ENCODE results near the gene HIGD1A. TPM values are rescaled to one million over a fixed set of nuclear protein-coding genes. Genes with fewer than 3 reads are reported as not detected.

Gene HIGD1A
- total RNA-seq, 1 experiment from 2014 or later = 77.6 TPM

- H3K27me3 Mint-ChIP-seq (ENCODE audit: low read depth) = peaks cover 23% of the 10 kb centered on the region
- H3K27ac ChIP-seq (ENCODE audit: insufficient read length, low read depth, low read length) = no peak overlapping the region
- peak overlapping the region; percentile 87 for H2AFZ ChIP-seq (ENCODE audit: low read length)
- H3K27me3 ChIP-seq (ENCODE audit: insufficient read depth, low read length) = no peaks in the 10 kb centered on the region
- no peak overlapping the region for H2BK20ac ChIP-seq (ENCODE audit: low read depth, low read length, poor library complexity, severe bottlenecking)
- no peak overlapping the region for H2BK120ac ChIP-seq (ENCODE audit: low read depth, low read length, poor library complexity, severe bottlenecking)
- peak overlapping the region; percentile 28 for H3K9ac ChIP-seq (ENCODE audit: extremely low read depth, insufficient read length, low read length)
- peak overlapping the region; percentile 80 for H3K4me2 ChIP-seq (ENCODE audit: insufficient read depth, insufficient read length, low read length)
- TF ChIP-seq CTCF (conservative IDR thresholded peaks at IDR 0.05) = no peak
- H3K14ac ChIP-seq (ENCODE audit: insufficient read depth, low read length) = no peak overlapping the region
- H3K9me3 Mint-ChIP-seq = peaks cover 5 to 13% of the 10 kb centered on the region in 2 experiments; a peak in 3 of 5 replicates
- no peaks in the 10 kb centered on the region for H3K79me1 ChIP-seq (ENCODE audit: insufficient read depth, low read depth, low read length, poor library complexity, severe bottlenecking)
- no peaks in the 10 kb centered on the region for H4K20me1 ChIP-seq (ENCODE audit: control insufficient read depth, insufficient read depth, insufficient read length)
- H3K4me1 ChIP-seq (ENCODE audit: insufficient read depth, low read length) = 0 out of 2 replicates have a peak, but pooled peaks cover 2% of the 10 kb centered on the region
- no peak overlapping the region for H2BK15ac ChIP-seq (ENCODE audit: low read depth, low read length)
- no peak overlapping the region for H3K18ac ChIP-seq (ENCODE audit: insufficient read length, low read depth, low read length)
- H3K9me3 ChIP-seq (ENCODE audit: control insufficient read depth, low read depth, low read length) = no peaks in the 10 kb centered on the region
- no peak overlapping the region for H3T11ph ChIP-seq (ENCODE audit: low read length)
- no peaks in the 10 kb centered on the region; a peak in 2 of 7 replicates for H3K36me3 Mint-ChIP-seq (ENCODE audit: insufficient read depth in 1 of 3, low read depth in 3 of 3)
- H3K23me2 ChIP-seq (ENCODE audit: insufficient read length, low read depth, low read length, poor library complexity, severe bottlenecking) = peaks cover 10% of the 10 kb centered on the region
- peaks cover 7 to 10% of the 10 kb centered on the region in 2 experiments for H3K4me1 Mint-ChIP-seq
- no peak overlapping the region for H3K23ac ChIP-seq (ENCODE audit: insufficient read length, low read depth, low read length)
- H3K27ac Mint-ChIP-seq = peak overlapping the region in 2 of 3 experiments; percentile 23 to 62; a peak in 3 of 7 replicates
- H3K56ac ChIP-seq (ENCODE audit: insufficient read length, low read depth, low read length) = no peak overlapping the region
- H2AK5ac ChIP-seq (ENCODE audit: insufficient read length, low read length) = no peak overlapping the region
- no peak for DNase-seq
- H2BK12ac ChIP-seq (ENCODE audit: insufficient read length, low read depth, low read length) = no peak overlapping the region
- H4K91ac ChIP-seq (ENCODE audit: insufficient read length, low read depth, low read length) = no peak overlapping the region
- H2BK5ac ChIP-seq (ENCODE audit: insufficient read length, low read length) = no peak overlapping the region
- no peak overlapping the region for H4K5ac ChIP-seq (ENCODE audit: insufficient read length, low read depth, low read length)
- H3K79me2 ChIP-seq (ENCODE audit: insufficient read depth, low read length) = no peaks in the 10 kb centered on the region
- 100% methylated on average over 1 of the region's 6 CpGs for WGBS (ENCODE audit: extremely low coverage, insufficient read length, low lambda C conversion rate)
- peak overlapping the region; percentile 74 to 86 for H3K4me3 Mint-ChIP-seq
- no peak overlapping the region for H4K8ac ChIP-seq (replicated peaks; ENCODE audit: insufficient read length, low read depth, low read length)
- no peak overlapping the region for H3K4ac ChIP-seq (ENCODE audit: low read depth, low read length)
These were observed 30.9 kb downstream of the HIGD1A start for GRCh38 chr3:42773409-42773751.
